ENCODE data around the gene ARPP19.
"Not testable (repeated sequence)": the region's sequence is repeated elsewhere in the genome, so short reads cannot be mapped to it uniquely, and the experiment has no call there.

Gene ARPP19

GRCh38 chr15:52552303-52552702, 16.5 kb downstream of the ARPP19 start:
- no peak for DNase-seq (ENCODE audit: low read depth, low spot score)
- no peak overlapping the region for H3K27ac ChIP-seq

GRCh38 chr15:52551762-52552161, 17.1 kb downstream of the ARPP19 start:
- DNase-seq (ENCODE audit: low read depth, low spot score) = no peak
- no peak overlapping the region for H3K27ac ChIP-seq

- DNase-seq (ENCODE audit: low read depth, low spot score); H3K27ac ChIP-seq: not testable (repeated sequence)
Observed at GRCh38 chr15:52551186-52551585, 17.6 kb downstream of the ARPP19 start.

GRCh38 chr15:52546031-52546751, 22.6 kb downstream of the ARPP19 start:
- DNase-seq (ENCODE audit: low read depth, low spot score) = no peak
- no peak overlapping the region for H3K27ac ChIP-seq

- no peak for DNase-seq (ENCODE audit: low read depth, low spot score)
- no peak overlapping the region for H3K27ac ChIP-seq
Observed at GRCh38 chr15:52540374-52541012, 28.3 kb downstream of the ARPP19 start.

- H3K27ac ChIP-seq = no peak overlapping the region
- DNase-seq (ENCODE audit: low read depth, low spot score) = no peak
Observed at GRCh38 chr15:52537459-52537858, 31.4 kb downstream of the ARPP19 start.

DNA sequence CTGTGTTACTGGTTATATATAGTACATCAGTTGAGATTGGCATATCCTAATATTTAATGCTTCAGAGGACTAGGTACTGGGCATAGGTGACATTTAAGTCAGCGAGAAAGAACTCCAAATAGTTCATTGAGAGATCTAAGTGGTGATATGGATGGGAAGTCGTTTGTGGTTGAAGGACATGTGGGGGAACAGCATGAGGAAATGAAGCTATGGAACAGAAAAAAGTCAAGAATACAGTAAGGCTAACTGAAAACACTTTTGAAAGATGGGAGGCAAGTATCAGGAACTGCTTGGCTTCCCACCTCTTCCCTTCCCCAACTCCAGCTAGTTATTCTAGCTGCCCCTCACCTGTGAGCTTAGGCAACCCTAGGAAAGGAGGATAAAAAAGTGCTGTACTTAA, 36.4 kb downstream of the ARPP19 start:
- H3K27ac ChIP-seq = no peak overlapping the region
- no peak for DNase-seq (ENCODE audit: low read depth, low spot score)

DNA sequence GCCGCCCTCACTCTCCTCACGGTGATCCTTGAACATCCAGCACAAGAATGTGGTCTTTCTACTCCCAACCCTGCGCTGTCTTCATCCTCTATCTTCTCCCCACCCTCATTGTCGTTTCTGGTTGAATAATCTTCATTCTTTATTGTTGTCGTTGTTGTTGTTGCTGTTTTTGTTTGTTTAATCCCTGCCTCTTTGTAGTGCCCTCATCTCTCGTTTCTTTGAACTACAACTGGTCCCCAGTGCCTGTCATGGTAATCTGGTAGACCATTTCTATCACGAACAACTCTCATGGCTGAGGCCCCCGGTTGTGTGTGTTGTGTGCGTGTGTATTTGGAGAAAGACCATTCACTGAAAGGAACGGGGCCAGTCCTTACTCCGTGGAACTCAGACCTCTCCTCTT, 38.9 kb downstream of the ARPP19 start:
- DNase-seq (ENCODE audit: low read depth, low spot score) = no peak
- H3K27ac ChIP-seq = no peak overlapping the region

- DNase-seq (ENCODE audit: low read depth, low spot score) = no peak
- peak overlapping the region; percentile 73 for H3K27ac ChIP-seq
Observed at GRCh38 chr15:52529341-52529924, 39.4 kb downstream of the ARPP19 start.

DNA sequence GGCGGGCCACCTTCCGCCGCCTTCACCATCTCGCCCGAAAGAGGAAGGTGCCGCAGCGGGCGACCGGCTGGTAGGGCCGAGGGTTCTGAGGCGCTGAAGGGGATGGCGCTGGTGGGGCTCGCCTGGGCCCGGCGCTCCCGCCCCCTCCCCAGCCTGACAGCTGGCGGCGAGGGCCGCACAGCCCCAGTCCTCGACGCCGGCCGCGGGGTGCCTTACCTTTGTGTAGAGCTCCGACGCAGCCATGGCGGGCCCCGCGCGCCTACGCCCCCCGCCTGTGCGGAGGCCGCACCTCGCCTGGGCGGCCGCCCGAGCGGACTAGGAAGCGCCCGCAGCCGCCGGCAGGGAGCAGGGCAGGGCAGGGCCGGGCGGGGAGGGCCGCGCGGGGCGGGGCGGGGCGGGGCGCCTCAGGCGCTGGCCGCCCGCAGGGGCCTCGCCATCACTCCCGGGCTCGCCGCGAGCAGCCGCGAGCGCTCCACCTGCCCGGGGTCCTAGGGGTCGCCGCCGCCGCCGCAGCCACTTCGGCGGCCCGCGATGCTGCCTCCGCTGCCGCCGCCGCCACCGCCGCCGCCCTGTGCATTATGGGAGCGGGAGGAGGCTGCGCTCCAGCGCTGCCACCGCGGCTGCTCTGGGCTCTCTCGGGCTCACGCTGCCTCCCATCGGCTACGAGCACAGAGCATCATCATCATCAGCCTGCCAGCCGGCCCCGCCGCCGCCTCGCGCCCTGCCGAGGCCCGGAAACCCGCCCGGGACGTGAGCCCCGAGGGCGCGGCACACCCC, 40.1 kb downstream of the ARPP19 start, which contains the start of gene MYO5A:
Gene MYO5A (minus strand): TSS at position 317 of the 777 bp plus-strand sequence. CDS start 74 bp downstream, at position 243.
- DNase-seq (ENCODE audit: low read depth, low spot score) = no peak
- peak within 1 kb of the TSS; percentile 73 for H3K27ac ChIP-seq

GRCh38 chr15:52527911-52528563, 40.8 kb downstream of the ARPP19 start:
- DNase-seq (ENCODE audit: low read depth, low spot score) = no peak
- peak overlapping the region; percentile 73 for H3K27ac ChIP-seq

DNA sequence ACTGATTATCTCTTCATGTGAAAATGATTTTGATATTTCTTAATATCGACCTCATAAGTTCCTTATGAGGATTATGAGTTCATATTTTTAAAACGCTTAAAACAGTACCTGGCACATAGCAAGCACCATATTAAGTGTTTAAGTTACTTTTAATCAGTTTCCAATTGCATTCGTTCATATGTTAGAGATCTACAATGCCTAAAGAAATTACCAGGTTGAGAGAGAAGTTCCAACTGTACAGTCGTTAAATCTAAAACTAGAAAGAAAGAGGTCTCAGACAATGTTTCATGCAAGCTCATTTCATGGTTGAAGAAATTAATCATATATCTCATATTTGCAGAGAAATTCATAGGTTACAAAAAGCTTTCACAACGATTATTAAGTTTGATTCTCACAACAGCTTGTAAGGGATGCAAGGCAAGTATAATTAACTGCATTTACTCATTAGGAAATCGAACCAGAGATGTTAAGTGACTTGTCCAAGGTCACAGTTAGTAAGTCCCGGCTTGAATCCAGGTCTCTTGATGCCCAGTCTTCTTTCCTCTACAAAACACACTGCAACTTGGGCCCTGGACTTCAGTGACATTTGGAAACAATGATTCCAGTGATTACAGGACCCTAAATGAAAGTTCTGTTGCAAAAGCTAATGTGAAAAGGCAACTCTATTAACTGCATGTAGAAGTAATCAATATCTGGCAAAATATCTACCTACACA, 41.5 kb downstream of the ARPP19 start:
- no peak for DNase-seq (ENCODE audit: low read depth, low spot score)
- H3K27ac ChIP-seq = peak overlapping the region; percentile 73

- no peak overlapping the region for H3K27ac ChIP-seq
- DNase-seq (ENCODE audit: low read depth, low spot score) = no peak
Observed at GRCh38 chr15:52524223-52525136, 44.4 kb downstream of the ARPP19 start.

GRCh38 chr15:52523647-52524046, 45.2 kb downstream of the ARPP19 start:
- H3K27ac ChIP-seq = peak overlapping the region; percentile 46
- DNase-seq (ENCODE audit: low read depth, low spot score) = no peak

- H3K27ac ChIP-seq = peak overlapping the region; percentile 46
- peak; percentile 76 for DNase-seq (ENCODE audit: low read depth, low spot score)
Observed at GRCh38 chr15:52523192-52523591, 45.6 kb downstream of the ARPP19 start.

DNA sequence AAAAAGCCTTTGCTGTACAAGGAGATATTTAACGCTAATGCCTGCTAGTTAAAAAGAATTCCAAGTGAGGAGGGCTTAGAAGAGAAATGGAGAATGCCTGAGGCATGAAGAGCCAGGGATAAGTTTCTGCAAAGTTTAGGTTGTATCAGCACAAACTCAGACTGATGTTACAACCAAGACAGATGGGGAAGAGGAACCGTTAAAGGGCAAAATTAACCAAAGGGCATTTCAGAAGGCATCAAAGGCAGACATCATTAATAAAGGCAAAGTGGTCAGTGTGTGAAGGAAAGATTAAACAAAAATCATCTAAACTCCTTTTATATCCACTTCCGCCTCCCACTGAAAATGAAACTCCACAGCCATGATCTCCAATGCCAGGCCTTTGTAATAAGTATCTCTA, 47.1 kb downstream of the ARPP19 start:
- no peak overlapping the region for H3K27ac ChIP-seq
- DNase-seq (ENCODE audit: low read depth, low spot score) = no peak

GRCh38 chr15:52520421-52520820, 48.4 kb downstream of the ARPP19 start:
- no peak overlapping the region for H3K27ac ChIP-seq

GRCh38 chr15:52518487-52519371, 50.1 kb downstream of the ARPP19 start:
- DNase-seq (ENCODE audit: low read depth, low spot score) = no peak
- H3K27ac ChIP-seq = no peak overlapping the region

More at GRCh38 chr15:52520421-52520820, 48.4 kb downstream of the ARPP19 start:
- DNase-seq (ENCODE audit: low read depth, low spot score) = no peak

Data from epithelial cell of prostate (primary cell).